DMS153 treated with DMSO at 0.1 percent for 48 hours (cell line): ENCODE measurements around the gene ADGRF1.
"Not testable (repeated sequence)": the region's sequence is repeated elsewhere in the genome, so short reads cannot be mapped to it uniquely, and the experiment has no call there.

Experiments
- DNase-seq: peaks from one replicate; lab custom pipeline; 2025; ENCODE audit not compliant: unreplicated experiment; lab: John Stamatoyannopoulos, UW

ADGRF1 gene

GRCh38 chr6:47023573-47023972, 18.6 kb downstream of the ADGRF1 start:
- no peak for DNase-seq

- no peak for DNase-seq
Measured at GRCh38 chr6:47022191-47022590, 19.9 kb downstream of the ADGRF1 start.

GRCh38 chr6:47019941-47020340, 22.2 kb downstream of the ADGRF1 start:
- no peak for DNase-seq

- no peak for DNase-seq
Measured at GRCh38 chr6:47016909-47017308, 25.2 kb downstream of the ADGRF1 start.

- DNase-seq = peak; percentile 23
Measured at GRCh38 chr6:47016261-47016660, 25.9 kb downstream of the ADGRF1 start.

GRCh38 chr6:47014401-47014800, 27.7 kb downstream of the ADGRF1 start:
- no peak for DNase-seq

- DNase-seq = no peak
Measured at GRCh38 chr6:47009583-47009982, 32.5 kb downstream of the ADGRF1 start.

GRCh38 chr6:47008397-47008763, 33.8 kb downstream of the ADGRF1 start:
- no peak for DNase-seq

- no peak for DNase-seq
Measured at GRCh38 chr6:47007657-47008396, 34.3 kb downstream of the ADGRF1 start.

- no peak for DNase-seq
Measured at GRCh38 chr6:47005486-47005885, 36.6 kb downstream of the ADGRF1 start.

GRCh38 chr6:47004463-47004862, 37.7 kb downstream of the ADGRF1 start:
- DNase-seq = no peak

GRCh38 chr6:47000842-47001241, 41.3 kb downstream of the ADGRF1 start:
- no peak for DNase-seq

- no peak for DNase-seq
Measured at GRCh38 chr6:46998436-46999017, 43.6 kb downstream of the ADGRF1 start.

- DNase-seq = no peak
Measured at GRCh38 chr6:46997646-46998045, 44.5 kb downstream of the ADGRF1 start.

- DNase-seq = no peak
Measured at GRCh38 chr6:46996860-46997641, 45.1 kb downstream of the ADGRF1 start.

GRCh38 chr6:46994933-46995332, 47.2 kb downstream of the ADGRF1 start:
- no peak for DNase-seq

GRCh38 chr6:46993846-46994245, 48.3 kb downstream of the ADGRF1 start:
- DNase-seq = no peak

- DNase-seq = not testable (repeated sequence)
Measured at GRCh38 chr6:46992391-46992790, 49.7 kb downstream of the ADGRF1 start.

GRCh38 chr6:46990818-46991510, 51.2 kb downstream of the ADGRF1 start:
- peak; percentile 69 for DNase-seq

- peak; percentile 57 for DNase-seq
Measured at GRCh38 chr6:46990031-46990644, 52.0 kb downstream of the ADGRF1 start.

- no peak for DNase-seq
Measured at GRCh38 chr6:46989398-46989797, 52.7 kb downstream of the ADGRF1 start.
